Immature natural killer cell (primary cell): ENCODE data around the gene LIN54. TPM values are rescaled to one million over a fixed set of nuclear protein-coding genes. Genes with fewer than 3 reads are reported as not detected.
"Not testable (repeated sequence)": the region's sequence is repeated elsewhere in the genome, so short reads cannot be mapped to it uniquely, and the experiment has no call there.

ENCODE experiments used
- DNase-seq, 3 donors: peaks; one replicate each; pipeline ENCODE4 v3.0.0; 2022; ENCODE audit warnings: mixed read lengths in 1 of 3
- H3K27ac Mint-ChIP-seq, 6 donors: one replicate each; pipeline ENCODE4 v1.8.0; 2020; ENCODE audit warnings: mixed read lengths in 6 of 6, mild to moderate bottlenecking in 5 of 6, inconsistent platforms in 4 of 6, moderate library complexity in 3 of 6
- H3K27me3 Mint-ChIP-seq, 3 donors: one replicate each; pipeline ENCODE4 v1.8.0; 2020 to 2021; ENCODE audit warnings: low read depth in 3 of 3, mild to moderate bottlenecking in 3 of 3, mixed read lengths in 3 of 3, moderate library complexity in 3 of 3, inconsistent platforms in 1 of 3
- H3K36me3 Mint-ChIP-seq, 3 donors: one replicate each; pipeline ENCODE4 v1.8.0; 2020; ENCODE audit warnings: mixed read lengths in 3 of 3, inconsistent platforms in 2 of 3, mild to moderate bottlenecking in 2 of 3
- H3K4me1 Mint-ChIP-seq, 2 donors: one replicate each; pipeline ENCODE4 v1.8.0; 2020; ENCODE audit warnings: inconsistent platforms in 2 of 2, mild to moderate bottlenecking in 2 of 2, mixed read lengths in 2 of 2, moderate library complexity in 1 of 2
- H3K4me3 Mint-ChIP-seq, 5 donors: one replicate each; pipeline ENCODE4 v1.8.0; 2020; ENCODE audit warnings: mild to moderate bottlenecking in 5 of 5, mixed read lengths in 5 of 5, inconsistent platforms in 3 of 5, moderate library complexity in 3 of 5
- H3K9me3 Mint-ChIP-seq, 6 donors: one replicate each; pipeline ENCODE4 v1.8.0; 2020; ENCODE audit warnings: mild to moderate bottlenecking in 6 of 6, mixed read lengths in 6 of 6, inconsistent platforms in 4 of 6, moderate library complexity in 3 of 6
- polyA plus RNA-seq, 3 donors: library from polyadenylated mRNA; unstranded; fragments of 300-500 nt; fragmentation: Illumina TruSeq; gene quantifications; one replicate each; pipeline ENCODE4 v1.2.3, GENCODE V29; 2021

LIN54 gene
- polyA plus RNA-seq, 3 donors from 2014 or later = 5.5 to 13.1 (median 6.9) TPM

- peaks cover 0 to 4% (median 0%) of the 10 kb centered on the region in 3 donors for H3K36me3 Mint-ChIP-seq
- peak overlapping the region in 2 of 6 donors; percentile 12 to 15 for H3K27ac Mint-ChIP-seq
- DNase-seq = no peak
- H3K27me3 Mint-ChIP-seq = no peaks in the 10 kb centered on the region
- no peak overlapping the region for H3K4me3 Mint-ChIP-seq
- H3K4me1 Mint-ChIP-seq = peaks cover 19 to 43% of the 10 kb centered on the region in 2 donors
- no peaks in the 10 kb centered on the region for H3K9me3 Mint-ChIP-seq
Observed at GRCh38 chr4:83002329-83002728, 8.3 kb downstream of the LIN54 start.

- Mint-ChIP-seq H3K27ac (no peak overlapping the region), H3K4me1 (peaks cover 5 to 34% of the 10 kb centered on the region in 2 donors), H3K36me3 (peaks cover 0 to 4% (median 0%) of the 10 kb centered on the region in 3 donors)
Observed at GRCh38 chr4:82998898-82999297, 11.7 kb downstream of the LIN54 start.

GRCh38 chr4:82994834-82995233 lies 15.8 kb downstream of the LIN54 start:
- peaks cover 30 to 38% of the 10 kb centered on the region in 2 donors for H3K4me1 Mint-ChIP-seq
- H3K36me3 Mint-ChIP-seq = peaks cover 0 to 4% (median 0%) of the 10 kb centered on the region in 3 donors
- H3K27ac Mint-ChIP-seq = peak overlapping the region in 1 of 6 donors; percentile 35
- no peak for DNase-seq
- H3K9me3 Mint-ChIP-seq = no peaks in the 10 kb centered on the region
- no peak overlapping the region for H3K4me3 Mint-ChIP-seq
- H3K27me3 Mint-ChIP-seq = peaks cover 0 to 4% (median 2%) of the 10 kb centered on the region in 3 donors

More at GRCh38 chr4:82998898-82999297, 11.7 kb downstream of the LIN54 start:
- no peak overlapping the region for H3K4me3 Mint-ChIP-seq
- no peak for DNase-seq
- H3K9me3 Mint-ChIP-seq = no peaks in the 10 kb centered on the region
- peaks cover 0 to 4% (median 2%) of the 10 kb centered on the region in 3 donors for H3K27me3 Mint-ChIP-seq

- Mint-ChIP-seq H3K36me3 (no peaks in the 10 kb centered on the region), H3K4me1 (peaks cover 38 to 39% of the 10 kb centered on the region in 2 donors), H3K27me3 (peaks cover 0 to 4% (median 2%) of the 10 kb centered on the region in 3 donors), H3K9me3 (no peaks in the 10 kb centered on the region), H3K4me3 (peak overlapping the region; percentile 48 to 78 (median 65)), H3K27ac (peak overlapping the region; percentile 73 to 93 (median 85))
- DNase-seq = peak; percentile 28 to 46 (median 36)
Observed at GRCh38 chr4:82989575-82990429, 20.8 kb downstream of the LIN54 start.

GRCh38 chr4:82988323-82988832 lies 22.2 kb downstream of the LIN54 start:
- Mint-ChIP-seq H3K4me1 (peaks cover 43 to 49% of the 10 kb centered on the region in 2 donors), H3K4me3 (no peak overlapping the region), H3K9me3 (no peaks in the 10 kb centered on the region), H3K27ac (peak overlapping the region in 3 of 6 donors; percentile 38 to 73 (median 53)), H3K36me3 (peaks cover 0 to 4% (median 0%) of the 10 kb centered on the region in 3 donors), H3K27me3 (peaks cover 0 to 2% (median 0%) of the 10 kb centered on the region in 3 donors)
- DNase-seq = no peak

- H3K36me3 Mint-ChIP-seq, H3K9me3 Mint-ChIP-seq, H3K4me3 Mint-ChIP-seq, DNase-seq, H3K27ac Mint-ChIP-seq, H3K27me3 Mint-ChIP-seq: not testable (repeated sequence)
- H3K4me1 Mint-ChIP-seq = peaks cover 36 to 49% of the 10 kb centered on the region in 2 donors
Observed at GRCh38 chr4:82987519-82987918, 23.1 kb downstream of the LIN54 start.

- Mint-ChIP-seq H3K27me3 (peaks cover 0 to 2% (median 0%) of the 10 kb centered on the region in 3 donors), H3K36me3 (peaks cover 0 to 8% (median 0%) of the 10 kb centered on the region in 3 donors), H3K27ac (peak overlapping the region in 3 of 6 donors; percentile 7 to 66 (median 55)), H3K9me3 (no peaks in the 10 kb centered on the region), H3K4me1 (peaks cover 14 to 25% of the 10 kb centered on the region in 2 donors), H3K4me3 (no peak overlapping the region)
- peak in 1 of 3 donors; percentile 6 for DNase-seq
Observed at GRCh38 chr4:82984459-82984858, 26.2 kb downstream of the LIN54 start.

- H3K9me3 Mint-ChIP-seq = no peaks in the 10 kb centered on the region
- H3K4me3 Mint-ChIP-seq = no peak overlapping the region
- DNase-seq = no peak
- H3K27me3 Mint-ChIP-seq = peaks cover 0 to 2% (median 1%) of the 10 kb centered on the region in 3 donors
- H3K4me1 Mint-ChIP-seq = peaks cover 9 to 16% of the 10 kb centered on the region in 2 donors
- peaks cover 0 to 8% (median 0%) of the 10 kb centered on the region in 3 donors for H3K36me3 Mint-ChIP-seq
- H3K27ac Mint-ChIP-seq = no peak overlapping the region
Observed at GRCh38 chr4:82983444-82983843, 27.2 kb downstream of the LIN54 start.

- H3K9me3 Mint-ChIP-seq = no peaks in the 10 kb centered on the region
- no peak for DNase-seq
- peaks cover 9 to 14% of the 10 kb centered on the region in 2 donors for H3K4me1 Mint-ChIP-seq
- peaks cover 0 to 1% (median 0%) of the 10 kb centered on the region in 3 donors for H3K27me3 Mint-ChIP-seq
- peaks cover 0 to 11% (median 3%) of the 10 kb centered on the region in 3 donors for H3K36me3 Mint-ChIP-seq
- no peak overlapping the region for H3K4me3 Mint-ChIP-seq
- peak overlapping the region in 1 of 6 donors; percentile 31 for H3K27ac Mint-ChIP-seq
Observed at GRCh38 chr4:82981138-82981537, 29.5 kb downstream of the LIN54 start.

GRCh38 chr4:82975792-82976191 lies 34.8 kb downstream of the LIN54 start:
- no peaks in the 10 kb centered on the region for H3K9me3 Mint-ChIP-seq
- no peaks in the 10 kb centered on the region for H3K4me1 Mint-ChIP-seq
- no peak for DNase-seq
- peaks cover 0 to 1% (median 0%) of the 10 kb centered on the region in 3 donors for H3K27me3 Mint-ChIP-seq
- no peak overlapping the region for H3K27ac Mint-ChIP-seq
- H3K36me3 Mint-ChIP-seq = peaks cover 6 to 21% (median 20%) of the 10 kb centered on the region in 3 donors
- no peak overlapping the region for H3K4me3 Mint-ChIP-seq

GRCh38 chr4:82969414-82969813 lies 41.2 kb downstream of the LIN54 start:
- H3K4me3 Mint-ChIP-seq = no peak overlapping the region
- H3K27ac Mint-ChIP-seq = peak overlapping the region in 3 of 6 donors; percentile 2 to 44 (median 3)
- H3K36me3 Mint-ChIP-seq = peaks cover 13 to 42% (median 34%) of the 10 kb centered on the region in 3 donors
- no peak for DNase-seq
- H3K27me3 Mint-ChIP-seq = no peaks in the 10 kb centered on the region
- H3K4me1 Mint-ChIP-seq = peaks cover 0 to 12% of the 10 kb centered on the region in 2 donors
- H3K9me3 Mint-ChIP-seq = no peaks in the 10 kb centered on the region

GRCh38 chr4:82968972-82969371 lies 41.7 kb downstream of the LIN54 start:
- Mint-ChIP-seq H3K36me3 (peaks cover 13 to 47% (median 30%) of the 10 kb centered on the region in 3 donors), H3K27ac (peak overlapping the region in 4 of 6 donors; percentile 2 to 44 (median 11)), H3K9me3 (no peaks in the 10 kb centered on the region), H3K4me3 (no peak overlapping the region), H3K4me1 (peaks cover 0 to 12% of the 10 kb centered on the region in 2 donors), H3K27me3 (no peaks in the 10 kb centered on the region)
- no peak for DNase-seq

GRCh38 chr4:82965763-82966162 lies 44.9 kb downstream of the LIN54 start:
- Mint-ChIP-seq H3K36me3 (peaks cover 20 to 48% (median 23%) of the 10 kb centered on the region in 3 donors), H3K27me3 (no peaks in the 10 kb centered on the region), H3K4me3 (no peak overlapping the region), H3K9me3 (no peaks in the 10 kb centered on the region), H3K27ac (peak overlapping the region in 2 of 6 donors; percentile 43 to 44), H3K4me1 (peaks cover 0 to 12% of the 10 kb centered on the region in 2 donors)
- no peak for DNase-seq

- peak overlapping the region in 2 of 6 donors; percentile 13 to 24 for H3K27ac Mint-ChIP-seq
- H3K27me3 Mint-ChIP-seq = no peaks in the 10 kb centered on the region
- H3K9me3 Mint-ChIP-seq = no peaks in the 10 kb centered on the region
- peaks cover 8 to 15% of the 10 kb centered on the region in 2 donors for H3K4me1 Mint-ChIP-seq
- peaks cover 4 to 17% (median 13%) of the 10 kb centered on the region in 3 donors for H3K36me3 Mint-ChIP-seq
- H3K4me3 Mint-ChIP-seq = no peak overlapping the region
- DNase-seq = no peak
Observed at GRCh38 chr4:82957045-82957444, 53.6 kb downstream of the LIN54 start.
